ENCODE results near the gene RSF1.

DNA sequence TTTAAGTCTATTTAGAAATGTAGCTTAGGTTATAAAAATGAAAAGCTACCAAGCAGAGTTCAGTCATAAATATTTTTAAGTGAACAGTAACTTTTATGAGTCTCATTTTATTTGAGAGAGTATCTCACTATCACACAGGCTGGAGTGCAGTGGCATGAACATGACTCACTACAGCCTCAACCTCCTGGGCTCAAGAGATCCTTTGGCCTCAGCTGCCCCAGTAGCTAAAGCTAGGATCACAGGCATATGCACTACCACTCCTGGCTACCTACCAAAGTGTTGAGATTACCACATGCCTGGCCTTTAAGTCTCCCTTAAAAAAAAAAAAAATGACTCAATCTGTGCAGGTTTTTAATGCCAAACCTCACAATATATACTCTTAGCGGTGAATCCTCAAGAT, 148.3 kb downstream of the RSF1 start:
- TF ChIP-seq, protein P1, sequence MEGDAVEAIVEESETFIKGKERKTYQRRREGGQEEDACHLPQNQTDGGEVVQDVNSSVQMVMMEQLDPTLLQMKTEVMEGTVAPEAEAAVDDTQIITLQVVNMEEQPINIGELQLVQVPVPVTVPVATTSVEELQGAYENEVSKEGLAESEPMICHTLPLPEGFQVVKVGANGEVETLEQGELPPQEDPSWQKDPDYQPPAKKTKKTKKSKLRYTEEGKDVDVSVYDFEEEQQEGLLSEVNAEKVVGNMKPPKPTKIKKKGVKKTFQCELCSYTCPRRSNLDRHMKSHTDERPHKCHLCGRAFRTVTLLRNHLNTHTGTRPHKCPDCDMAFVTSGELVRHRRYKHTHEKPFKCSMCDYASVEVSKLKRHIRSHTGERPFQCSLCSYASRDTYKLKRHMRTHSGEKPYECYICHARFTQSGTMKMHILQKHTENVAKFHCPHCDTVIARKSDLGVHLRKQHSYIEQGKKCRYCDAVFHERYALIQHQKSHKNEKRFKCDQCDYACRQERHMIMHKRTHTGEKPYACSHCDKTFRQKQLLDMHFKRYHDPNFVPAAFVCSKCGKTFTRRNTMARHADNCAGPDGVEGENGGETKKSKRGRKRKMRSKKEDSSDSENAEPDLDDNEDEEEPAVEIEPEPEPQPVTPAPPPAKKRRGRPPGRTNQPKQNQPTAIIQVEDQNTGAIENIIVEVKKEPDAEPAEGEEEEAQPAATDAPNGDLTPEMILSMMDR (IDR thresholded peaks at IDR 0.05), result no peak
- TF ChIP-seq POLR2A (IDR thresholded peaks at IDR 0.05), result no peak
